GM23248 (cell line): Measurements from ENCODE around the gene AKAP9.

Experiments used
- EZH2 ChIP-seq: fragments of 200-600 bp; sonication (generic); IDR thresholded peaks from 2 replicates; pipeline ENCODE4 v1.6.1; 2018; ENCODE audit warnings: antibody characterized with exemption, mild to moderate bottlenecking; ENCODE audit not compliant: insufficient read depth, poor library complexity, severe bottlenecking
- EZH2phosphoT487 ChIP-seq: fragments of 200-600 bp; sonication (generic); IDR thresholded peaks from 2 replicates; pipeline ENCODE4 v1.6.1; 2018; ENCODE audit warnings: antibody characterized with exemption, moderate library complexity, mild to moderate bottlenecking, low read depth; ENCODE audit not compliant: insufficient read depth

DNA sequence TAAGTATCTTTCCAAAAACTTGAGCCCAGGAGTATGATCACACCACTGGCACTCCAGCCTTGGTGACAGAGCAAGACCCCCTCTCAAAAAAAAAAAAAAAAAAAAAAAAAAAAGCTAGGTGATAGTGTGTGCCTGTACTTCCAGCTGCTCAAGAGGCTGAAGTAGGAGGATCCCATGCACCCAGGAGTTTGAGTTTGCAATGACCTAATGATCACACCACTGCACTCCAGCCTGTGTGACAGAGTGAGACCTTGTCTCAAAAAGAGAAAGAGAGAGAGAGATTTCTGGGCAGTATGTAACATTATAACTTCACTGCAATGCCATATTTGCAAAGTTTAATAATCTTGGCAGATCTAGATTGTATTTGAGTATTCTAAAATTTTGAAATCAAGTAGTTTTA lies 47.6 kb downstream of the AKAP9 start:
- TF ChIP-seq EZH2 (no peak), EZH2phosphoT487 (no peak)
